Measurements from ENCODE around the gene ZMAT3. TPM values are rescaled to one million over a fixed set of nuclear protein-coding genes. Genes with fewer than 3 reads are reported as not detected.

Gene ZMAT3
- total and polyA plus RNA-seq, 2 of the 8 experiments (the other 6 are each of a cell fraction or from before 2014, with no cell fraction given) = 5.0 to 9.2 TPM

DNA sequence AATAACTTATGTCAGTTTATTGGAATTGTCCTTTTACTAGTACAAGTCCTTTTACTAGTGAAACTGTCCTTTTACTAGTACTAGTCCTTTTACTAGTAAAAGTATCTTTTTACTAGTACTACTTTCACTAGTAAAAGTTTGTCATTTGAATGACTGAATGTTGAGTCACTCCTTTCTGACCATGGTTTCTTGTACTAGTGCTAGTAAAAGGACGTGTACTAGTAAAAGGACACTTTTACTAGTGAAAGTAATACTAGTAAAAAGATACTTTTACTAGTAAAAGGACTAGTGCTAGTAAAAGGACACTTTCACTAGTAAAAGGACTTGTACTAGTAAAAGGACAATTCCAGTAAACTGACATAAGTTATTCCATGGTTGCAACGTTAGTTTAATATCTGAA, 96.3 kb downstream of the ZMAT3 start:
- POLR2A ChIA-PET (ENCODE audit: partially characterized antibody) = no interaction called here
- 91% methylated on average over 2 of the region's 2 CpGs; no CpG with 5 or more reads in 1 of the 2 experiments for WGBS, 2 experiments (ENCODE audit: extremely low coverage in 1 of 2, insufficient coverage in 1 of 2, insufficient read length in 1 of 2, insufficient replicate concordance in 2 of 2, low coverage in 1 of 2, low lambda C conversion rate in 2 of 2, missing lambda C conversion rate in 1 of 2)

More for the DNA sequence above, 96.3 kb downstream of the ZMAT3 start:
- Histone ChIP-seq H2BK120ac (replicated peaks; ENCODE audit: low read depth, low read length) (no peak overlapping the region), H3K23ac (ENCODE audit: insufficient read length) (no peak overlapping the region), H3K27ac (ENCODE audit: low read depth, low read length) (no peak overlapping the region), H4K8ac (ENCODE audit: extremely low read depth, insufficient read depth, low read length) (no peak overlapping the region), H2BK20ac (ENCODE audit: low read length) (no peak overlapping the region), H4K5ac (ENCODE audit: insufficient read length, low read depth, low read length) (no peak overlapping the region), H4K91ac (replicated peaks; ENCODE audit: insufficient read length, low read length) (no peak overlapping the region), H3K14ac (ENCODE audit: insufficient read length) (no peak overlapping the region), H3K9me3 (ENCODE audit: insufficient read depth in 2 of 2, low read depth in 1 of 2, low read length in 1 of 2) (no peaks in the 10 kb centered on the region), H3K36me3 (ENCODE audit: control insufficient read depth in 2 of 4, insufficient read depth in 4 of 4, low read length in 3 of 4) (no peaks in the 10 kb centered on the region), H2BK12ac (ENCODE audit: low read depth, low read length) (no peak overlapping the region), H3K56ac (replicated peaks; ENCODE audit: insufficient read length, low read depth, low read length) (no peak overlapping the region), H3K79me1 (ENCODE audit: low read depth, low read length) (no peaks in the 10 kb centered on the region), H3K18ac (ENCODE audit: extremely low read depth, low read length) (no peak overlapping the region), H2BK15ac (ENCODE audit: low read length) (no peak overlapping the region), H3K4me1 (replicated peaks in 1 of 4; ENCODE audit: control insufficient read depth in 3 of 4, insufficient read depth in 4 of 4, low read length in 3 of 4) (no peaks in the 10 kb centered on the region), H3K4me2 (ENCODE audit: insufficient read depth in 1 of 2, low read depth in 2 of 2, low read length in 2 of 2) (no peak overlapping the region), H2BK5ac (ENCODE audit: low read depth, low read length) (no peak overlapping the region), H2AK5ac (ENCODE audit: low read depth, low read length) (no peak overlapping the region), H3K27me3 (replicated peaks in 1 of 4; ENCODE audit: control insufficient read depth in 3 of 4, extremely low read depth in 1 of 4, insufficient read depth in 3 of 4, low read length in 3 of 4) (no peaks in the 10 kb centered on the region), H4K20me1 (replicated peaks in 1 of 2; ENCODE audit: control insufficient read depth in 1 of 2, insufficient read depth in 2 of 2, low read length in 2 of 2) (no peaks in the 10 kb centered on the region), H3K79me2 (ENCODE audit: control insufficient read depth in 1 of 2, insufficient read depth in 2 of 2, low read length in 2 of 2) (no peaks in the 10 kb centered on the region), H3K4me3 (ENCODE audit: extremely low read depth in 1 of 4, insufficient read depth in 2 of 4, low read depth in 3 of 4, low read length in 4 of 4) (no peak overlapping the region), H3K23me2 (ENCODE audit: low read depth, low read length) (no peaks in the 10 kb centered on the region), H3K9ac (replicated peaks in 1 of 4; ENCODE audit: extremely low read depth in 1 of 4, low read depth in 3 of 4, low read length in 3 of 4) (no peak overlapping the region), H3K4ac (replicated peaks; ENCODE audit: insufficient read length, low read depth, low read length) (no peak overlapping the region), H2AFZ (ENCODE audit: low read length) (no peak overlapping the region)
- TF ChIP-seq SAP30 (IDR thresholded peaks at IDR 0.05; ENCODE audit: insufficient read depth, insufficient replicate concordance, low read length) (no peak), EZH2 (IDR thresholded peaks at IDR 0.05; ENCODE audit: low read depth, low read length, severe bottlenecking) (no peak), BRCA1 (IDR thresholded peaks at IDR 0.05; ENCODE audit: low read depth, low read length) (no peak), TEAD4 (IDR thresholded peaks at IDR 0.05; ENCODE audit: low read depth, low read length) (no peak), HDAC2 (IDR thresholded peaks at IDR 0.05; ENCODE audit: borderline replicate concordance in 1 of 2, low read depth in 2 of 2, low read length in 2 of 2) (no peak), SRF (IDR thresholded peaks at IDR 0.05; ENCODE audit: low read depth, low read length) (no peak), CEBPB (IDR thresholded peaks at IDR 0.05; ENCODE audit: low read depth, low read length) (no peak), KDM1A (IDR thresholded peaks at IDR 0.05; ENCODE audit: borderline replicate concordance, low read length) (no peak), ASH2L (IDR thresholded peaks at IDR 0.05; ENCODE audit: low read length) (no peak), PHF8 (conservative IDR thresholded peaks at IDR 0.05; ENCODE audit: low read depth, low read length) (no peak), SP1 (IDR thresholded peaks at IDR 0.05; ENCODE audit: low read depth, low read length) (no peak)
- TF ChIP-seq, protein P1, sequence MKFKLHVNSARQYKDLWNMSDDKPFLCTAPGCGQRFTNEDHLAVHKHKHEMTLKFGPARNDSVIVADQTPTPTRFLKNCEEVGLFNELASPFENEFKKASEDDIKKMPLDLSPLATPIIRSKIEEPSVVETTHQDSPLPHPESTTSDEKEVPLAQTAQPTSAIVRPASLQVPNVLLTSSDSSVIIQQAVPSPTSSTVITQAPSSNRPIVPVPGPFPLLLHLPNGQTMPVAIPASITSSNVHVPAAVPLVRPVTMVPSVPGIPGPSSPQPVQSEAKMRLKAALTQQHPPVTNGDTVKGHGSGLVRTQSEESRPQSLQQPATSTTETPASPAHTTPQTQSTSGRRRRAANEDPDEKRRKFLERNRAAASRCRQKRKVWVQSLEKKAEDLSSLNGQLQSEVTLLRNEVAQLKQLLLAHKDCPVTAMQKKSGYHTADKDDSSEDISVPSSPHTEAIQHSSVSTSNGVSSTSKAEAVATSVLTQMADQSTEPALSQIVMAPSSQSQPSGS (IDR thresholded peaks at IDR 0.05; ENCODE audit: low read length) = no peak
- no peak for FAIRE-seq
- CTCF ChIA-PET (ENCODE audit: partially characterized antibody) = no interaction called here
- DNase-seq (ENCODE audit: low read depth in 1 of 2, low spot score in 2 of 2) = no peak
